Colon (tissue), 2 donors: ENCODE data around the gene GAS7.

Experiments
- FAIRE-seq: peaks from 2 replicates; lab custom pipeline; 2012; peaks lifted over from hg19 to GRCh38; lab: Jason Lieb, UNC
- donor health status: control.
- donor health status: control.

GAS7 gene

DNA sequence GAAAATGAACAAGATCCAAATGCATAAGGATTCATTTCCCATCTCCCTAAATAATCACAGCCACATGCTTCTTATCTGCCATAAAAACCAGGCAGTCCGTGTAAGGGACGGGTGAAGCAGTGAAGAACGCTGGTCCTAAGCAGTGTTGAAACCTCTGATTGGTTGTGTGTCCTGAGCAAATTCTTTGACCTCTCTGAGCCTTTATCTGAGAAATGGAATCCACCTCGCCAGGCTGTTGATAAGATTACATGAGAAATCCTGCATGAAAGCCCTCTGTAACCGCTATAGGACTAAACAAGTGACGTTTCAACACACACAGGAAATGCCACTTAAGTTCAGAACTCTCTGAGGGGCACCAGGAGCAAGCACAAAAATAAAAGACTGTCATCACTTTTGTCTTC lies 26.8 kb downstream of the GAS7 start:
- no peak for FAIRE-seq

GRCh38 chr17:10171122-10171571 lies 27.3 kb downstream of the GAS7 start:
- FAIRE-seq, result no peak

- no peak for FAIRE-seq
Measured at GRCh38 chr17:10170233-10170632, 28.2 kb downstream of the GAS7 start.

DNA sequence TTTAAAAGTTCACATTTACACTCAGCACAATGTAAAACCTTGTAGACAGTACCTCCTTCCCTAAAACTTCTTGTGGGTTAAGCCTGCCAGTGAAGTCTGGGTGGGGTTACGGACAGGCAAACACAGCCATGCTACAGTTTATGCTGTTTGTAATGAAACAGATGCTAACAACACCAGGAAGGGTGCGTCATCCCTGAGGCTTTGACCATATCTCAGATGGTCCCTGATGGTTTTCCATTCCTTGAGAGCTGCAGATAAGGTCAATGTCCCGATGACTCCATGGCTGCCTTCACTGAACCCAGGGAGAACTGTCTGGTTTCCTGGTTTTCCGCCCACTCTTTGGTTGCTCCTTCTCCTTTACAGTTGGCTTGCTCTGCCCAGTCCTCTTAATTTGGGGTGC lies 29.1 kb downstream of the GAS7 start:
- no peak for FAIRE-seq

DNA sequence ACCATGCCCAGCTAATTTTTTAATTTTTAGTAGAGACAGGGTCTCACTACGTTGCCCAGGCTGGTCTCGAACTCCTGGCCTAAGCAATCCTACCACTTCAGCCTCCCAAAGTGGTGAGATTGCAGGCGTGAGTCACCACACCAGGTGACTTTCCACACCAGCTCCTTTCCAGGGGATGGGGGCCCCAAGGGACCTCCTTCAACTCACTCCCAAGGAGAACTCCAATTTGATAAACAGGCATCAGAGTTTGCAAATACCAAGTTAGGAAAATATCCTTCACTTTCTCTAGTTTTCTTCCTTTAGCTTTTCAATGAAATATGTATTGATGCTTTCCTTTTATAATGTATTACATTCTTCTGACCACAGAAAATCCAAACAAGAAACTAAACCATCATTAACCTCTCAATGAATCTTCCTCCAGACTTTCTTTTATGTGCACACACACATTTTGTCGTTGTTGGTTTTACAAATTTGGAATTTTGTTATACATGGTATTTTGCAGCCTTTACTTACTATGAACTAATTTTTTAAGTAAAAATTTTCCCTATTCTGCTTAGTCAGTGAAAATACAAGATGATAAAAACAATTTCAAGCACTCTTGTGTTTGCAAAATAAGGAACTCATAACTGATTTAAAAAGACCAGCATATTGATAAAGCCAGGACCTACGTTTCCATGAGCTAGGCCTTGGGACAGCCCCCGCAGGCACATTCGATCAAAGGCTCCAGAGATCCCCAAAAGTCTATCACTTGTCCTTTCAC lies 32.0 kb downstream of the GAS7 start:
- FAIRE-seq, result no peak

GRCh38 chr17:10162096-10162495 lies 36.3 kb downstream of the GAS7 start:
- FAIRE-seq, result no peak

GRCh38 chr17:10161386-10161785 lies 37.0 kb downstream of the GAS7 start:
- no peak for FAIRE-seq

DNA sequence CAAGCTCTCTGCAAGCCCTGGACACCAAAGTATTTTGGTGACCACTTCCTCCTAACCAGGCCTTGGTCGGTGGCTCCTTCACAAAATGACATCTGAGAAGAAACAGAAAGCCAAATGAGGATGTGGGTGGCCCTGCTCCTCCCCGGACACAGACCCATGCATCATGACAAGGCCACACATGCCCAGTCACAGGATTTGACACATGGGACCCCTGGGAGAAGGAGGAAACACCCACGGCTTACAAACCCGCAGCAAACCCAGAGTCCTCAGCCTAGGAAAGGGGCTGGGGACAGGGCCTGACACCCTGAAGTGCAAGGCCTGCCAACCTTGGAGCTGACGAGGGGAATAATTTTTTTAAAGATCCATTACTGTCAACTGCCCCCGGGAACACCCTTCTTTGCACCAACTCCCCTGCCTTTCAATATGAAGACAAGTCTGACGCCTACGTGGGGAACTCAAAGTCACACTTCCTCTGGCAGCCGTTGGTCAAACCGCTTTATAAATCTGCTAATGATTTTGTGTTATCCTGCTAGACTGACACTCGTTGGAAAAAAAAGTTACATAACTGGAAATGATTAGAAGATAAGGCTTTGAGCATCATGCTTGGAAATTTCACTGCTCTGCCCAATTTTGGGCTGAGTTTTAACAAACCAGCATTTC lies 41.3 kb downstream of the GAS7 start:
- no peak for FAIRE-seq

DNA sequence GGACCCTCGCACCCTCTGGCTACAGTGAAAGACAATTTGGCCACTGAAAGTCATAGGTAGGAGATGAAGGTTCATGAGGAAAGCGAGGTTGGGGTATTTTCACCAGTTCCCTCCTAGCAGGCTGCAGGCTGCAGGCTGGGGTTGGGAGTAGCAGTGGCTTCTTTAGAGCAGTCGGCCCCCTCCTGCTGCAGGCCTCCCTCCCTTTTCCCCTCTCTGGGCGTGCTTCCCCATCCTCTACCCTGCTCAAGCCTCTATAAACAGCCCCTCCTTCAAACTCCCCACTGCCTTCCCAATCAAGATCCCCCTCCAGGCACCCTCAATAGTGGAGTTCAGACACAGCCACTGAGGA lies 41.8 kb downstream of the GAS7 start:
- no peak for FAIRE-seq

DNA sequence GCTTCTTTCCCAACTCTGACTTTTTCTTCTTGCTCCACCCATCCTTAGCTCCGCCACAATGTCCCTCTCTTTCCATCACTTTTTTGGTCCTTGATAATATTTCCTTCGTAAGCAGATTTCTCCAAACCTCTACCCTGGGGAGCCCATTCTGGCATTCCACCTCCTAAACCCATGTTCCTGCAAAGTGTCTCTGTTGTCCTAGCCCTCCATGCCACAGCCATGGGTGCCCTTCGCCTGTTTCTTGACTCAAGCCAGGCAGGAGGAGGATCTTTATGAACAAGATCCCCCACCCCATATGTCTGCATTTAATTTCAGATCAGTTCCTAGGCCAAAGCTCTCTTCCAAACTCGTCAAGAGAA lies 42.4 kb downstream of the GAS7 start:
- no peak for FAIRE-seq

DNA sequence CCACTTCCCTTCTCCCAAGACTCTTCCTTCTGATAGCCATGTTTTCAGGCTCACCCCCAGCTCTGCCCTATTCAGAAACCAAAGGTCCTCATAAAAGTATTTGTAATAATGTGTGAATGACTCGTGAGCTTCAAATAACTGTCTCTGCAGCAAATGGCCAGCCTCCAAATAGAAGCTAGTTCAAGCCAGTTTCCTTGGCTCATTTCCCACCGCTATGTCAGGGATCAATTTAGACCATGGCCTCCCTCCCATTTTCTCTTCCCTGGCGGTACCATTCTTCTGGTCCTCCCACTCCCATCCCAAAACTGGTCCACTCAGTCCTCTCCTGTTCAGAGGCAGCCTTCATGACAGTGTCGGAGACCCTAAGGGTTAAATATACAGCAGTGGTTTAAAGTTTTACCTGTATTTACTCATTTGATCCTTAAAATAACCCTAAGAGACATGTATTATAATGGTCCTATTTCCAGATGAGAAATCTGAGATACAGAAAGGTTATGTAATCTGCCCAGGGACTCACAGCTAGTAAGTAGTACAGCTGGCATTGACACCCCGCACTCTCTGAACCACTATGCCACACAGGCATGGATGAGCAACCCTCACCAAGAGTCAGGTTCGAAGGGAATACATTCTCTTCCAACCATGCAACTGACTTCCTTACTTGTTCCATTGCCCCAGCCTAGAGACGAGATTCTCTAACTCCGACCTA lies 42.9 kb downstream of the GAS7 start:
- no peak for FAIRE-seq

DNA sequence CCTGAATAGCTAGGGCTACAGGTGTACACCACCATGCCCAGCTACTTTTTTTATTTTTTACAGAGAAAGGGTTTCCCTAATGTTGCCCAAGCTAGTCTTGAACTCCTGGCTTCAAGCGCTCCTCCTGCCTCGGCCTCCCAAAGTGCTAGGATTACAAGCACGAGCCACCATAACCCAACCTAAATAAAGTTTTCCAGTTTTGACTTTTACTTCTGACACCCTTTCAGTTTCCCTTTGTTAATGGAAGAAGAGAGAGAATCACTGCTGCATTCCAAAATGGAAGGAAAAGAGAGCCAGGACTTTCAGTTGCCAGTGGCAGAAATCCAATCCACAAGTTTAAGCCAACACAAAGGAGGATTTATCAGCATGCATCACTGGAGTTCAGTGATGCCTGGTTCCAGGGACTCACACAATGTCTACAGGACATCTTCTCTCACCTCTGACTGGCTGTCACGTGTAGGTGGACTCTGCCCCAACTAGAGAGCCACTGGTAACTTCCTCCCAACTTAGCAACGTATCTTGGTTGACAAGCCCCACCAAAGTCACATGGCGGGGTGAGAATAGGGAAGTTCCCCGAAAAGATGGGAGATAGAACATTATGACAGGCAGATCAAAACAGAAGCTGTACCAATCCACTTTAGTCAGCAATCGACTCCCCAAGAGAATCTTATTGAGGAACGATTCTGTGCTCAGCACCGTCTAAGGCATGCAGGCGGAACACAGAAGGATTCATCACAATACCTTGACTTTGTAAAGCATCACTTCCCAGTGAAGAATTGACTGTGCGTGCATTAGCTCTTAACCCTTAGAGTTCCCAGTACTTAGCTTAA lies 46.5 kb downstream of the GAS7 start:
- FAIRE-seq, result no peak

DNA sequence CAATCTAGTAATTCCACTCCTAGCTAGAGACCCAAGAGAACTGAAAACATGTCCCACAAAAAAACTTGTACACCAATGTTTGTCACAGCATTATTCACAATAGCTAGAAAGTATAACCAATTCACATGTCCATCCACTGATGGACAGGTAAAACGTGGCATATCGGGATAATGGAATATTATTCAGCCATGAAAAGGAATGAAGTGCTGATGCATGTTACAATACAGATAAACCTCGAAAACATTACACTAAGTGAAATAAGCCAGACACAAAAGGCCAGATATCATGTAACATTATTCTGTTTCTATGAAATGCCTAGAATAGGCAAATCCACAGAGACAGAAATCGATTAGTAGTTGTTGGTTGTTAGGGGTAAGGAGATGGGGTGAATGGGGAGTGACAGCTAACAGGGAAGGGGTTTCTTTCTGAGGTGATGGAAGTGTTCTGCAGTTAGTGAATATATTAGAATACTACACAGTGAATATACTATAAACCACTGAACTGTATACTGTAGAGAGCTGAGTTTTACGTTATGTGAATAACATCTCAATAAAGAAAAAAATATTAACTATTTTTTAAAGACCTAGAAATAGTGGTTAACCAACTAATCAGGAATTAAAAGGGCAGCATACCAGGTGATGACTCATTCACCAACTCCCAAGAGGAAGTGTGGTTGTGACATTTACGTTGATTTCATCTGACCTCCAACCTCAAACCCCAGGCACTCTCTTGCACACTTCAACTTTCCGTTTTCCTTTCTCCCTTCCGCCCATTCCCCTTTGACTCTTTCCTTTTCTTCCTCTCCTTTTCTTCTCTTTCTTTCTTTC lies 48.6 kb downstream of the GAS7 start:
- FAIRE-seq, result no peak

DNA sequence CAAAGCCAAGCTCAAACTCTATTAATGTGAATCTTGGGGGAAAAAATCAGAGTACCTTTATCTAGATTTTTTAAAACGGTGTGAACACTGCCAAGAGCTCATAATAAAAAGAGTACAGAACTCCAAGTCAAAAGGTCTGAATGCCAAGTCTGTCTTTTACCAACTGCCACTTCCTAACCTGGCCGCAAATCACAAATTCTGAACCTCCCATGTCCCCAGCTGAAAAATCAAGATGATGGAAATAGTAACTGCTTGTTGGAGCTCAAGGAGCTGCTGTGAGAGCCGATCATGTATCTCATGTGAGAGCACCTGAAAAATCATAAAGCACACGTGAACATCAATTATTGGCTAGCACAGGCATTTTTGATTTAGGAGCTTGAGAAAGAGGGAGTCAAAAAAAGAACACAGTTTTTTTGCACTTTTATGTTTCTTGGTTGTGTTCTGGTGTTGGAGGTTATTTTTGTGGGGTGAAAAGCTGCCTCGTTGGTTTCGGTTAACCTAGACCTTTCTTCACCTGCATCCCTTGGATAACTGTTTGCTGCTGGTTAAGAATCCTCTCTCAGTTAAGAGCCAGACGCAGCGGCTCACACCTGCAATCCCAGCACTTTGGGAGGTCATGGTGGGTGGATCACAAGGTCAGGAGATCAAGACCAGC lies 50.5 kb downstream of the GAS7 start:
- no peak for FAIRE-seq

GRCh38 chr17:10147040-10147439 lies 51.4 kb downstream of the GAS7 start:
- no peak for FAIRE-seq

GRCh38 chr17:10144982-10145381 lies 53.4 kb downstream of the GAS7 start:
- FAIRE-seq, result no peak

- FAIRE-seq, result no peak
Measured at GRCh38 chr17:10144456-10144855, 54.0 kb downstream of the GAS7 start.

DNA sequence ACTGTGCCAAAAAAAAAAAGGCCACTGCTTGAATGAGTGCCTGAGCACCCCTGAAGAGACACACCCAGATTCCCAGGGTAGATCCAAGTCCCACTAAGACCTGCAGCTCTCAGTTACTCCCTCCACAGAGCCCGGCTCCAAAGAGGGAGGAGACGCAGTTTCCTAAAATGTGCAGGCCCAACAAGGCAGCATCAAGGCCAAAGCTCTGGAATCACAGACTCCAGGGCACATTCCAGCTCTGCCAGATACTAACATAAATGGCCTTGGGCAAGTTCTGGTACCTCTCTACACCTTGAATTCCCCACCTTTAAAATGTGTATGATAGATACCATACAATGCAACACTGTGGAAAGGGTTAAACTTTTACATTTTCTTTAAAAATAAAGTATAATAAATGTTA lies 57.0 kb downstream of the GAS7 start:
- FAIRE-seq, result no peak

DNA sequence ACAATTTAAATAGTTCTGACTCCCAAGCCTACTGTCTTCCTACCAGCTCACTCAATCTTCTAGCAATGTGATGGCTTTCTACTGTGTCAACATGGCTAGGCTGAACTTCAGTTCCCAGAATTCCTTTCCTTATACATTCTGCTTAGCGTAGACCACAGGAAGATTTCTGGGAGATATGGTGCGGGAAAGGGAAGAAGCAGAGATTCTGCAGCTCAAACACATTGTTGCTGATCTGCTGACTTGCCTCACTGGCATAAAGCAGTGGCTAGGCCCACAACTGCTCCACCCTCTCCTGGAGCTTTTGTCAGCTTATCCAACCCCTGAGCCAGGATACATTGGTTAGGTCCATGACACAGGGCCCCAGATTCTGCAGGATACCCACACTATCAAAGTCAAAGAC lies 58.8 kb downstream of the GAS7 start:
- no peak for FAIRE-seq

- no peak for FAIRE-seq
Measured at GRCh38 chr17:10136258-10136981, 62.0 kb downstream of the GAS7 start.
